ENCODE results near the gene ADD2.

ADD2 gene

GRCh38 chr2:70784320-70784719 lies 16.3 kb upstream of the ADD2 start:
- Histone ChIP-seq H3K4me1 (ENCODE audit: control insufficient read depth, insufficient read depth, low read length) (no peaks in the 10 kb centered on the region; the same call in 1 of the 2 replicates), H3K27me3 (ENCODE audit: control insufficient read depth, insufficient read depth, low read length) (peaks cover 8% of the 10 kb centered on the region), H3K27ac (ENCODE audit: low read length) (no peak overlapping the region), H3K4me3 (ENCODE audit: low read length) (no peak overlapping the region), H3K36me3 (ENCODE audit: control insufficient read depth, insufficient read depth, low read length) (no peaks in the 10 kb centered on the region), H3K9me3 (ENCODE audit: control insufficient read depth, insufficient read depth, low read length) (no peaks in the 10 kb centered on the region)
- no peak for DNase-seq (ENCODE audit: low read depth, low spot score)
- no CpG with 5 or more reads among the region's 2 CpGs for WGBS (ENCODE audit: insufficient coverage, insufficient read length)

GRCh38 chr2:70779911-70780545 lies 12.0 kb upstream of the ADD2 start:
- Histone ChIP-seq H3K9me3 (ENCODE audit: control insufficient read depth, insufficient read depth, low read length) (no peaks in the 10 kb centered on the region), H3K27me3 (ENCODE audit: control insufficient read depth, insufficient read depth, low read length) (no peaks in the 10 kb centered on the region), H3K4me3 (ENCODE audit: low read length) (no peak overlapping the region), H3K4me1 (ENCODE audit: control insufficient read depth, insufficient read depth, low read length) (no peaks in the 10 kb centered on the region; the same call in 1 of the 2 replicates), H3K27ac (ENCODE audit: low read length) (no peak overlapping the region), H3K36me3 (ENCODE audit: control insufficient read depth, insufficient read depth, low read length) (no peaks in the 10 kb centered on the region)
- no CpG with 5 or more reads among the region's 8 CpGs for WGBS (ENCODE audit: insufficient coverage, insufficient read length)
- no peak for DNase-seq (ENCODE audit: low read depth, low spot score)

- DNase-seq (ENCODE audit: low read depth, low spot score): no peak
- no peak overlapping the region for H3K27ac ChIP-seq (ENCODE audit: low read length)
- no peak overlapping the region for H3K4me3 ChIP-seq (ENCODE audit: low read length)
- H3K4me1 ChIP-seq (ENCODE audit: control insufficient read depth, insufficient read depth, low read length): no peaks in the 10 kb centered on the region; the same call in 1 of the 2 replicates
- WGBS (ENCODE audit: insufficient coverage, insufficient read length): no CpG with 5 or more reads among the region's 3 CpGs
- H3K36me3 ChIP-seq (ENCODE audit: control insufficient read depth, insufficient read depth, low read length): no peaks in the 10 kb centered on the region
- H3K9me3 ChIP-seq (ENCODE audit: control insufficient read depth, insufficient read depth, low read length): no peaks in the 10 kb centered on the region
- H3K27me3 ChIP-seq (ENCODE audit: control insufficient read depth, insufficient read depth, low read length): no peaks in the 10 kb centered on the region; the same call in 1 of the 2 replicates
Measured at GRCh38 chr2:70779491-70779890, 11.5 kb upstream of the ADD2 start.

- no peaks in the 10 kb centered on the region; the same call in 1 of the 2 replicates for H3K4me1 ChIP-seq (ENCODE audit: control insufficient read depth, insufficient read depth, low read length)
- no peaks in the 10 kb centered on the region for H3K9me3 ChIP-seq (ENCODE audit: control insufficient read depth, insufficient read depth, low read length)
- DNase-seq (ENCODE audit: low read depth, low spot score): no peak
- H3K36me3 ChIP-seq (ENCODE audit: control insufficient read depth, insufficient read depth, low read length): no peaks in the 10 kb centered on the region
- H3K4me3 ChIP-seq (ENCODE audit: low read length): no peak overlapping the region
- H3K27me3 ChIP-seq (ENCODE audit: control insufficient read depth, insufficient read depth, low read length): no peaks in the 10 kb centered on the region; the same call in 1 of the 2 replicates
- no peak overlapping the region for H3K27ac ChIP-seq (ENCODE audit: low read length)
- no CpG with 5 or more reads among the region's 1 CpG for WGBS (ENCODE audit: insufficient coverage, insufficient read length)
Measured at GRCh38 chr2:70778676-70779075, 10.7 kb upstream of the ADD2 start.

- WGBS (ENCODE audit: insufficient coverage, insufficient read length): no CpG with 5 or more reads among the region's 2 CpGs
- H3K27ac ChIP-seq (ENCODE audit: low read length): no peak overlapping the region
- H3K9me3 ChIP-seq (ENCODE audit: control insufficient read depth, insufficient read depth, low read length): no peaks in the 10 kb centered on the region
- H3K4me1 ChIP-seq (ENCODE audit: control insufficient read depth, insufficient read depth, low read length): no peaks in the 10 kb centered on the region
- H3K36me3 ChIP-seq (ENCODE audit: control insufficient read depth, insufficient read depth, low read length): no peaks in the 10 kb centered on the region
- no peak overlapping the region for H3K4me3 ChIP-seq (ENCODE audit: low read length)
- no peaks in the 10 kb centered on the region; the same call in 1 of the 2 replicates for H3K27me3 ChIP-seq (ENCODE audit: control insufficient read depth, insufficient read depth, low read length)
- no peak for DNase-seq (ENCODE audit: low read depth, low spot score)
Measured at GRCh38 chr2:70777450-70777849, 9.4 kb upstream of the ADD2 start.

- Histone ChIP-seq H3K27ac (ENCODE audit: low read length) (no peak overlapping the region), H3K36me3 (ENCODE audit: control insufficient read depth, insufficient read depth, low read length) (no peaks in the 10 kb centered on the region), H3K4me1 (ENCODE audit: control insufficient read depth, insufficient read depth, low read length) (no peaks in the 10 kb centered on the region), H3K27me3 (ENCODE audit: control insufficient read depth, insufficient read depth, low read length) (no peaks in the 10 kb centered on the region; the same call in 1 of the 2 replicates), H3K4me3 (ENCODE audit: low read length) (no peak overlapping the region), H3K9me3 (ENCODE audit: control insufficient read depth, insufficient read depth, low read length) (no peaks in the 10 kb centered on the region)
- no CpG with 5 or more reads among the region's 3 CpGs for WGBS (ENCODE audit: insufficient coverage, insufficient read length)
- no peak for DNase-seq (ENCODE audit: low read depth, low spot score)
Measured at GRCh38 chr2:70776266-70776665, 8.3 kb upstream of the ADD2 start.

- Histone ChIP-seq H3K9me3 (ENCODE audit: control insufficient read depth, insufficient read depth, low read length) (no peaks in the 10 kb centered on the region), H3K27ac (ENCODE audit: low read length) (no peak overlapping the region), H3K4me1 (ENCODE audit: control insufficient read depth, insufficient read depth, low read length) (peaks cover 1% of the 10 kb centered on the region; the same call in 1 of the 2 replicates), H3K36me3 (ENCODE audit: control insufficient read depth, insufficient read depth, low read length) (no peaks in the 10 kb centered on the region), H3K4me3 (ENCODE audit: low read length) (no peak overlapping the region), H3K27me3 (ENCODE audit: control insufficient read depth, insufficient read depth, low read length) (no peaks in the 10 kb centered on the region; the same call in 1 of the 2 replicates)
- WGBS (ENCODE audit: insufficient coverage, insufficient read length): no CpG with 5 or more reads among the region's 2 CpGs
- DNase-seq (ENCODE audit: low read depth, low spot score): no peak
Measured at GRCh38 chr2:70775141-70775540, 7.1 kb upstream of the ADD2 start.

- H3K4me3 ChIP-seq (ENCODE audit: low read length): no peak overlapping the region
- no peaks in the 10 kb centered on the region for H3K9me3 ChIP-seq (ENCODE audit: control insufficient read depth, insufficient read depth, low read length)
- no peaks in the 10 kb centered on the region; the same call in 1 of the 2 replicates for H3K27me3 ChIP-seq (ENCODE audit: control insufficient read depth, insufficient read depth, low read length)
- H3K36me3 ChIP-seq (ENCODE audit: control insufficient read depth, insufficient read depth, low read length): no peaks in the 10 kb centered on the region
- H3K27ac ChIP-seq (ENCODE audit: low read length): no peak overlapping the region
- WGBS (ENCODE audit: insufficient coverage, insufficient read length): no CpG with 5 or more reads among the region's 2 CpGs
- peaks cover 7% of the 10 kb centered on the region; the same call in 1 of the 2 replicates for H3K4me1 ChIP-seq (ENCODE audit: control insufficient read depth, insufficient read depth, low read length)
- no peak for DNase-seq (ENCODE audit: low read depth, low spot score)
Measured at GRCh38 chr2:70772486-70773155, 4.6 kb upstream of the ADD2 start.

GRCh38 chr2:70771446-70771845 lies 3.4 kb upstream of the ADD2 start:
- Histone ChIP-seq H3K9me3 (ENCODE audit: control insufficient read depth, insufficient read depth, low read length) (no peaks in the 10 kb centered on the region), H3K4me1 (ENCODE audit: control insufficient read depth, insufficient read depth, low read length) (peaks cover 7% of the 10 kb centered on the region; the same call in 1 of the 2 replicates), H3K27ac (ENCODE audit: low read length) (no peak overlapping the region), H3K4me3 (ENCODE audit: low read length) (no peak overlapping the region), H3K36me3 (ENCODE audit: control insufficient read depth, insufficient read depth, low read length) (no peaks in the 10 kb centered on the region), H3K27me3 (ENCODE audit: control insufficient read depth, insufficient read depth, low read length) (no peaks in the 10 kb centered on the region; the same call in 1 of the 2 replicates)
- no peak for DNase-seq (ENCODE audit: low read depth, low spot score)
- no CpG with 5 or more reads among the region's 2 CpGs for WGBS (ENCODE audit: insufficient coverage, insufficient read length)

GRCh38 chr2:70769450-70769849 lies 1.4 kb upstream of the ADD2 start:
- no peak overlapping the region for H3K27ac ChIP-seq (ENCODE audit: low read length)
- peaks cover 7% of the 10 kb centered on the region; the same call in 1 of the 2 replicates for H3K4me1 ChIP-seq (ENCODE audit: control insufficient read depth, insufficient read depth, low read length)
- H3K36me3 ChIP-seq (ENCODE audit: control insufficient read depth, insufficient read depth, low read length): no peaks in the 10 kb centered on the region
- H3K27me3 ChIP-seq (ENCODE audit: control insufficient read depth, insufficient read depth, low read length): no peaks in the 10 kb centered on the region
- H3K9me3 ChIP-seq (ENCODE audit: control insufficient read depth, insufficient read depth, low read length): no peaks in the 10 kb centered on the region
- no peak overlapping the region for H3K4me3 ChIP-seq (ENCODE audit: low read length)
- no peak for DNase-seq (ENCODE audit: low read depth, low spot score)
- WGBS (ENCODE audit: insufficient coverage, insufficient read length): no CpG with 5 or more reads among the region's 2 CpGs
